Mesothelial cell of epicardium (in vitro differentiated cells): ENCODE measurements around the gene TMCC1. TPM values are rescaled to one million over a fixed set of nuclear protein-coding genes. Genes with fewer than 3 reads are reported as not detected.

Source experiments
- DNase-seq, 2 experiments: peaks; one replicate each; pipeline ENCODE4 v3.0.0; 2021; ENCODE audit warnings: low spot score in 2 of 2; ENCODE audit not compliant: unreplicated experiment in 2 of 2
- H3K27ac Mint-ChIP-seq: 2 replicates; pipeline ENCODE4 v1.8.0; 2021; ENCODE audit warnings: mixed read lengths
- H3K27me3 Mint-ChIP-seq: 2 replicates; pipeline ENCODE4 v1.8.0; 2021; ENCODE audit warnings: low read depth, mixed read lengths
- H3K36me3 Mint-ChIP-seq: 2 replicates; pipeline ENCODE4 v1.8.0; 2021; ENCODE audit warnings: mixed read lengths
- H3K4me1 Mint-ChIP-seq: 2 replicates; pipeline ENCODE4 v1.8.0; 2021; ENCODE audit warnings: mixed read lengths
- H3K4me3 Mint-ChIP-seq: 2 replicates; pipeline ENCODE4 v1.8.0; 2021; ENCODE audit warnings: mild to moderate bottlenecking, moderate library complexity, mixed read lengths
- H3K9me3 Mint-ChIP-seq: 2 replicates; pipeline ENCODE4 v1.8.0; 2021; ENCODE audit warnings: mixed read lengths
- CTCF ChIP-seq: fragments of 200-600 bp; sonication (generic); IDR thresholded peaks from one replicate; pipeline ENCODE4 v1.5.0; 2021; ENCODE audit warnings: antibody characterized with exemption; ENCODE audit not compliant: unreplicated experiment
- total RNA-seq: library from RNA; stranded (reverse); gene quantifications from 3 replicates; pipeline ENCODE4 v1.2.1, GENCODE V29; 2021

TMCC1 gene
- total RNA-seq, 1 donor from 2014 or later: 52.4 TPM

- Mint-ChIP-seq H3K36me3 (no peaks in the 10 kb centered on the region), H3K27ac (no peak overlapping the region), H3K27me3 (peaks cover 33% of the 10 kb centered on the region)
Observed at GRCh38 chr3:129603991-129604749, 289.3 kb downstream of the TMCC1 start.

GRCh38 chr3:129603561-129603942 lies 290.0 kb downstream of the TMCC1 start:
- Mint-ChIP-seq H3K27ac (no peak overlapping the region), H3K36me3 (no peaks in the 10 kb centered on the region), H3K4me1 (peaks cover 36% of the 10 kb centered on the region), H3K9me3 (no peaks in the 10 kb centered on the region), H3K27me3 (peaks cover 30% of the 10 kb centered on the region), H3K4me3 (no peak overlapping the region)
- no peak for TF ChIP-seq CTCF
- no peak for DNase-seq

More at GRCh38 chr3:129603991-129604749, 289.3 kb downstream of the TMCC1 start:
- Mint-ChIP-seq H3K4me3 (peak overlapping the region; percentile 89), H3K4me1 (peaks cover 37% of the 10 kb centered on the region), H3K9me3 (no peaks in the 10 kb centered on the region)
- no peak for TF ChIP-seq CTCF
- DNase-seq: no peak

GRCh38 chr3:129602730-129603560 lies 290.6 kb downstream of the TMCC1 start:
- Mint-ChIP-seq H3K27me3 (peaks cover 26% of the 10 kb centered on the region), H3K27ac (no peak overlapping the region), H3K4me3 (no peak overlapping the region), H3K36me3 (no peaks in the 10 kb centered on the region), H3K9me3 (no peaks in the 10 kb centered on the region), H3K4me1 (peaks cover 36% of the 10 kb centered on the region)
- no peak for DNase-seq
- no peak for TF ChIP-seq CTCF

- no peak overlapping the region for H3K27ac Mint-ChIP-seq
- peaks cover 41% of the 10 kb centered on the region for H3K4me1 Mint-ChIP-seq
- H3K4me3 Mint-ChIP-seq: no peak overlapping the region
- peaks cover 25% of the 10 kb centered on the region for H3K27me3 Mint-ChIP-seq
- H3K36me3 Mint-ChIP-seq: no peaks in the 10 kb centered on the region
- DNase-seq: no peak
- no peaks in the 10 kb centered on the region for H3K9me3 Mint-ChIP-seq
- no peak for TF ChIP-seq CTCF
Observed at GRCh38 chr3:129602309-129602708, 291.2 kb downstream of the TMCC1 start.

GRCh38 chr3:129601713-129602112 lies 291.8 kb downstream of the TMCC1 start:
- Mint-ChIP-seq H3K27me3 (peaks cover 19% of the 10 kb centered on the region), H3K4me1 (peaks cover 42% of the 10 kb centered on the region), H3K36me3 (no peaks in the 10 kb centered on the region), H3K27ac (no peak overlapping the region), H3K4me3 (no peak overlapping the region), H3K9me3 (no peaks in the 10 kb centered on the region)
- no peak for DNase-seq
- TF ChIP-seq CTCF: no peak
